CD4-positive, CD25-positive, alpha-beta regulatory T cell (primary cell): ENCODE data around the gene USF1. TPM values are rescaled to one million over a fixed set of nuclear protein-coding genes. Genes with fewer than 3 reads are reported as not detected.
A peak's percentile ranks its signal among the peaks of the same experiment; 100 is the strongest.

Experiments
- ATAC-seq, 2 donors: fragments of 150-1000 bp; cut with Tn5 transposase; one replicate each; pipeline ENCODE4 v1.10.0; 2021; ENCODE audit warnings: low read depth in 2 of 2, moderate number of reproducible peaks in 2 of 2, moderate library complexity in 1 of 2
- DNase-seq, 3 donors: peaks; one replicate each; pipeline versions ENCODE4 v3.0.0 to v3.0.0-alpha.2; 2012 to 2022; ENCODE audit warnings: mixed read lengths in 1 of 3
- H3K27ac ChIP-seq: one replicate; pipeline ENCODE4 v1.7.0; 2013; ENCODE audit warnings: mild to moderate bottlenecking, low read length; ENCODE audit not compliant: insufficient read depth, poor library complexity, severe bottlenecking
- H3K27me3 ChIP-seq: one replicate; pipeline ENCODE4 v1.7.0; 2013; ENCODE audit warnings: low read length; ENCODE audit not compliant: control insufficient read depth, insufficient read depth
- H3K36me3 ChIP-seq: one replicate; pipeline ENCODE4 v1.7.0; 2013; ENCODE audit warnings: mild to moderate bottlenecking, low read length, moderate library complexity; ENCODE audit not compliant: control insufficient read depth, insufficient read depth
- H3K4me1 ChIP-seq: 2 replicates; pipeline ENCODE4 v1.7.0; 2013; ENCODE audit warnings: mild to moderate bottlenecking, low read length; ENCODE audit not compliant: insufficient read depth, control insufficient read depth, poor library complexity, severe bottlenecking
- H3K4me3 ChIP-seq: one replicate; pipeline ENCODE4 v1.7.0; 2013; ENCODE audit warnings: low read depth, mild to moderate bottlenecking, low read length, moderate library complexity
- H3K9me3 ChIP-seq, 2 experiments: 1 replicate in 1 of 2; 2 replicates in 1 of 2; pipeline ENCODE4 v1.7.0; 2013; ENCODE audit warnings: low read length in 2 of 2, mild to moderate bottlenecking in 1 of 2, moderate library complexity in 1 of 2; ENCODE audit not compliant: control insufficient read depth in 2 of 2
- H3K27ac Mint-ChIP-seq, 3 donors: one replicate each; pipeline ENCODE4 v1.8.0; 2020 to 2022; ENCODE audit warnings: mild to moderate bottlenecking in 3 of 3, mixed read lengths in 3 of 3, moderate library complexity in 2 of 3
- H3K27me3 Mint-ChIP-seq: one replicate; pipeline ENCODE4 v1.8.0; 2022; ENCODE audit warnings: mild to moderate bottlenecking, mixed read lengths
- H3K36me3 Mint-ChIP-seq: one replicate; pipeline ENCODE4 v1.8.0; 2020; ENCODE audit warnings: mixed read lengths
- H3K4me1 Mint-ChIP-seq, 4 donors: one replicate each; pipeline ENCODE4 v1.8.0; 2020 to 2022; ENCODE audit warnings: mixed read lengths in 4 of 4, mild to moderate bottlenecking in 1 of 4
- H3K4me3 Mint-ChIP-seq, 4 donors: one replicate each; pipeline ENCODE4 v1.8.0; 2020 to 2022; ENCODE audit warnings: mild to moderate bottlenecking in 4 of 4, mixed read lengths in 4 of 4, moderate library complexity in 3 of 4
- H3K9me3 Mint-ChIP-seq, 7 donors: one replicate each; pipeline ENCODE4 v1.8.0; 2020 to 2022; ENCODE audit warnings: mixed read lengths in 7 of 7, mild to moderate bottlenecking in 3 of 7, moderate library complexity in 2 of 7
- polyA plus RNA-seq, 4 donors: library from polyadenylated mRNA; unstranded; fragments of 300-500 nt; fragmentation: Illumina TruSeq; gene quantifications; one replicate each; pipeline ENCODE4 v1.2.3, GENCODE V29; 2021
- total RNA-seq: library from RNA; stranded (reverse); gene quantifications from one replicate; pipeline ENCODE4 v1.2.3, GENCODE V29; 2022

USF1 gene
- total and polyA plus RNA-seq, 5 donors from 2014 or later, result 4.2 to 102 (median 6.2) TPM

- Mint-ChIP-seq H3K4me3 (peak overlapping the region; percentile 37 to 88 (median 80)), H3K36me3 (no peaks in the 10 kb centered on the region), H3K9me3 (no peaks in the 10 kb centered on the region), H3K4me1 (peaks cover 0 to 31% (median 27%) of the 10 kb centered on the region in 4 donors), H3K27me3 (no peaks in the 10 kb centered on the region), H3K27ac (peak overlapping the region; percentile 97 to 98 (median 97))
- Histone ChIP-seq H3K4me3 (peak overlapping the region; percentile 80), H3K4me1 (peaks cover 23% of the 10 kb centered on the region), H3K9me3 (no peaks in the 10 kb centered on the region), H3K27me3 (no peaks in the 10 kb centered on the region), H3K36me3 (no peaks in the 10 kb centered on the region), H3K27ac (peak overlapping the region; percentile 75)
- peak; percentile 40 to 83 (median 54) for DNase-seq
- peak; percentile 66 to 81 for ATAC-seq
Observed at GRCh38 chr1:161013488-161014230, 32.1 kb downstream of the USF1 start.

GRCh38 chr1:161013131-161013487, 32.7 kb downstream of the USF1 start:
- Histone ChIP-seq H3K27ac (peak overlapping the region; percentile 75), H3K4me3 (peak overlapping the region; percentile 80), H3K36me3 (no peaks in the 10 kb centered on the region), H3K27me3 (no peaks in the 10 kb centered on the region), H3K9me3 (no peaks in the 10 kb centered on the region), H3K4me1 (peaks cover 23% of the 10 kb centered on the region)
- Mint-ChIP-seq H3K4me1 (peaks cover 0 to 29% (median 26%) of the 10 kb centered on the region in 4 donors), H3K27ac (peak overlapping the region; percentile 97 to 98 (median 97)), H3K27me3 (no peaks in the 10 kb centered on the region), H3K36me3 (no peaks in the 10 kb centered on the region), H3K4me3 (peak overlapping the region; percentile 37 to 88 (median 80)), H3K9me3 (no peaks in the 10 kb centered on the region)
- no peak for DNase-seq
- ATAC-seq, result peak; percentile 8 to 28

GRCh38 chr1:161012420-161012819, 33.4 kb downstream of the USF1 start:
- peak overlapping the region in 1 of 3 donors; percentile 98 for H3K27ac Mint-ChIP-seq
- H3K9me3 ChIP-seq, result no peaks in the 10 kb centered on the region
- no peaks in the 10 kb centered on the region for H3K27me3 Mint-ChIP-seq
- no peaks in the 10 kb centered on the region for H3K36me3 ChIP-seq
- peak overlapping the region; percentile 23 for H3K27ac ChIP-seq
- no peak overlapping the region for H3K4me3 Mint-ChIP-seq
- no peaks in the 10 kb centered on the region for H3K9me3 Mint-ChIP-seq
- no peaks in the 10 kb centered on the region for H3K27me3 ChIP-seq
- H3K4me1 ChIP-seq, result peaks cover 23% of the 10 kb centered on the region
- no peak overlapping the region for H3K4me3 ChIP-seq
- DNase-seq (no peak), ATAC-seq (no peak)
- H3K36me3 Mint-ChIP-seq, result no peaks in the 10 kb centered on the region
- H3K4me1 Mint-ChIP-seq, result peaks cover 0 to 29% (median 26%) of the 10 kb centered on the region in 4 donors

- Mint-ChIP-seq H3K9me3 (no peaks in the 10 kb centered on the region), H3K4me1 (peaks cover 0 to 29% (median 22%) of the 10 kb centered on the region in 4 donors), H3K27ac (peak overlapping the region in 2 of 3 donors; percentile 19 to 42), H3K4me3 (no peak overlapping the region), H3K27me3 (no peaks in the 10 kb centered on the region), H3K36me3 (no peaks in the 10 kb centered on the region)
- Histone ChIP-seq H3K4me1 (peaks cover 23% of the 10 kb centered on the region), H3K4me3 (no peak overlapping the region), H3K27ac (no peak overlapping the region), H3K27me3 (no peaks in the 10 kb centered on the region), H3K36me3 (no peaks in the 10 kb centered on the region), H3K9me3 (no peaks in the 10 kb centered on the region)
- ATAC-seq (no peak), DNase-seq (no peak)
Observed at GRCh38 chr1:161009602-161010211, 36.1 kb downstream of the USF1 start.

- H3K27me3 ChIP-seq, result no peaks in the 10 kb centered on the region
- Mint-ChIP-seq H3K4me3 (no peak overlapping the region), H3K36me3 (no peaks in the 10 kb centered on the region), H3K27me3 (no peaks in the 10 kb centered on the region), H3K4me1 (peaks cover 0 to 26% (median 17%) of the 10 kb centered on the region in 4 donors), H3K9me3 (no peaks in the 10 kb centered on the region), H3K27ac (peak overlapping the region; percentile 19 to 76 (median 42))
- peaks cover 19% of the 10 kb centered on the region for H3K4me1 ChIP-seq
- H3K4me3 ChIP-seq, result no peak overlapping the region
- DNase-seq (no peak), ATAC-seq (no peak)
- H3K36me3 ChIP-seq, result no peaks in the 10 kb centered on the region
- no peak overlapping the region for H3K27ac ChIP-seq
- H3K9me3 ChIP-seq, result no peaks in the 10 kb centered on the region
Observed at GRCh38 chr1:161008869-161009510, 36.8 kb downstream of the USF1 start.

GRCh38 chr1:161007369-161007768, 38.4 kb downstream of the USF1 start:
- ATAC-seq, result no peak
- no peaks in the 10 kb centered on the region for H3K9me3 ChIP-seq
- no peaks in the 10 kb centered on the region for H3K36me3 ChIP-seq
- Mint-ChIP-seq H3K36me3 (no peaks in the 10 kb centered on the region), H3K9me3 (no peaks in the 10 kb centered on the region), H3K4me1 (peaks cover 0 to 14% (median 5%) of the 10 kb centered on the region in 4 donors), H3K4me3 (no peak overlapping the region), H3K27ac (no peak overlapping the region), H3K27me3 (no peaks in the 10 kb centered on the region)
- no peak overlapping the region for H3K27ac ChIP-seq
- no peaks in the 10 kb centered on the region for H3K27me3 ChIP-seq
- DNase-seq, result no peak
- H3K4me3 ChIP-seq, result no peak overlapping the region
- peaks cover 3% of the 10 kb centered on the region for H3K4me1 ChIP-seq

- H3K36me3 Mint-ChIP-seq, result no peaks in the 10 kb centered on the region
- ATAC-seq (no peak), DNase-seq (no peak)
- no peak overlapping the region for H3K27ac Mint-ChIP-seq
- no peak overlapping the region for H3K4me3 Mint-ChIP-seq
- no peaks in the 10 kb centered on the region for H3K36me3 ChIP-seq
- no peaks in the 10 kb centered on the region for H3K27me3 Mint-ChIP-seq
- H3K4me1 ChIP-seq, result no peaks in the 10 kb centered on the region
- H3K4me1 Mint-ChIP-seq, result peaks cover 0 to 8% (median 3%) of the 10 kb centered on the region in 4 donors
- no peaks in the 10 kb centered on the region for H3K9me3 Mint-ChIP-seq
- no peaks in the 10 kb centered on the region for H3K27me3 ChIP-seq
- H3K9me3 ChIP-seq, result no peaks in the 10 kb centered on the region
- no peak overlapping the region for H3K27ac ChIP-seq
- H3K4me3 ChIP-seq, result no peak overlapping the region
Observed at GRCh38 chr1:161006563-161006962, 39.2 kb downstream of the USF1 start.
